ENCODE data around the gene VCP. TPM values are rescaled to one million over a fixed set of nuclear protein-coding genes. Genes with fewer than 3 reads are reported as not detected.

Gene VCP
- total and polyA plus RNA-seq, 2 experiments from 2014 or later, result 130 to 408 TPM

GRCh38 chr9:35074141-35074540 lies 1.7 kb upstream of the VCP start:
- ATAC-seq (no peak), DNase-seq (ENCODE audit: low spot score) (no peak)
- Histone ChIP-seq H3K36me3 (ENCODE audit: insufficient read depth) (peaks cover 3% of the 10 kb centered on the region; the same call in 1 of the 2 replicates), H3K4me3 (no peak overlapping the region), H4K20me1 (replicated peaks; ENCODE audit: insufficient read depth) (peaks cover 22% of the 10 kb centered on the region), H3K27me3 (ENCODE audit: insufficient read depth) (no peaks in the 10 kb centered on the region), H3F3A (replicated peaks; ENCODE audit: low read depth) (peaks cover 7% of the 10 kb centered on the region), H3K79me2 (replicated peaks; ENCODE audit: insufficient read depth) (peaks cover 48% of the 10 kb centered on the region), H3K4me2 (no peak overlapping the region), H3K4me1 (ENCODE audit: insufficient read depth) (peaks cover 22% of the 10 kb centered on the region), H2AFZ (no peak overlapping the region), H3K9me2 (ENCODE audit: insufficient read depth) (no peaks in the 10 kb centered on the region), H3K27ac (ENCODE audit: low read depth) (no peak overlapping the region)
- Mint-ChIP-seq H3K4me3 (no peak overlapping the region; the same call in 2 of the 3 replicates), H3K27me3 (ENCODE audit: insufficient read depth, low read depth, poor library complexity) (peaks cover 11% of the 10 kb centered on the region), H3K9me3 (0 out of 3 replicates have a peak, but pooled peaks cover 2% of the 10 kb centered on the region), H3K4me1 (peaks cover 34% of the 10 kb centered on the region), H3K36me3 (ENCODE audit: low read depth) (peaks cover 72% of the 10 kb centered on the region), H3K27ac (no peak overlapping the region)
- TF ChIP-seq EZH2 (IDR thresholded peaks at IDR 0.05; ENCODE audit: low read depth, unreplicated experiment), result no peak
- no peak for TF ChIP-seq EZH2phosphoT487 (IDR thresholded peaks at IDR 0.05; ENCODE audit: unreplicated experiment)
- no peak for TF ChIP-seq JUNB (IDR thresholded peaks at IDR 0.05; ENCODE audit: unreplicated experiment)
- no peak for TF ChIP-seq REST (IDR thresholded peaks at IDR 0.05; ENCODE audit: unreplicated experiment)
- TF ChIP-seq POLR2AphosphoS5 (IDR thresholded peaks at IDR 0.05; ENCODE audit: low read depth), result no peak
- TF ChIP-seq ZNF114 (CRISPR knock-in tag; IDR thresholded peaks at IDR 0.05), result no peak
- TF ChIP-seq ZNF462 (CRISPR knock-in tag; IDR thresholded peaks at IDR 0.05), result no peak
- TF ChIP-seq ZNF331 (CRISPR knock-in tag; IDR thresholded peaks at IDR 0.05; ENCODE audit: low read depth), result no peak
- TF ChIP-seq NANOG (IDR thresholded peaks at IDR 0.05; ENCODE audit: borderline replicate concordance), result no peak
- TF ChIP-seq STAT1 (IDR thresholded peaks at IDR 0.05; ENCODE audit: unreplicated experiment), result no peak
- no peak for TF ChIP-seq CTCF (conservative IDR thresholded peaks at IDR 0.05; ENCODE audit: low read depth in 2 of 2)
- TF ChIP-seq ETS1 (IDR thresholded peaks at IDR 0.05), result no peak
- no peak for TF ChIP-seq CREB1 (CRISPR knock-in tag; IDR thresholded peaks at IDR 0.05; ENCODE audit: low read depth)
